ENCODE measurements around the gene ACOT8. TPM values are rescaled to one million over a fixed set of nuclear protein-coding genes. Genes with fewer than 3 reads are reported as not detected.

Gene ACOT8
- total and polyA plus RNA-seq, 2 of the 8 experiments (the other 6 are each of a cell fraction or from before 2014, with no cell fraction given) = 37.6 to 88.8 TPM

GRCh38 chr20:45896641-45897161 lies 39.5 kb upstream of the ACOT8 start:
- peaks cover 0 to 14% of the 10 kb centered on the region in 2 experiments for H4K20me1 ChIP-seq (replicated peaks in 1 of 2; ENCODE audit: control insufficient read depth in 1 of 2, insufficient read depth in 2 of 2, low read length in 2 of 2)
- no peak for DNase-seq (ENCODE audit: low read depth in 1 of 2, low spot score in 2 of 2)
- no peaks in the 10 kb centered on the region for H3K9me3 ChIP-seq (ENCODE audit: insufficient read depth in 2 of 2, low read depth in 1 of 2, low read length in 1 of 2)
- H2BK12ac ChIP-seq (ENCODE audit: low read depth, low read length) = no peak overlapping the region
- H2BK120ac ChIP-seq (replicated peaks; ENCODE audit: low read depth, low read length) = no peak overlapping the region
- H3K27me3 ChIP-seq (replicated peaks in 1 of 4; ENCODE audit: control insufficient read depth in 3 of 4, extremely low read depth in 1 of 4, insufficient read depth in 3 of 4, low read length in 3 of 4) = no peaks in the 10 kb centered on the region
- peaks cover 0 to 3% (median 3%) of the 10 kb centered on the region in 4 experiments; a peak in 6 of 7 replicates for H3K4me1 ChIP-seq (replicated peaks in 1 of 4; ENCODE audit: control insufficient read depth in 3 of 4, insufficient read depth in 4 of 4, low read length in 3 of 4)
- no peak overlapping the region for H4K8ac ChIP-seq (ENCODE audit: extremely low read depth, insufficient read depth, low read length)
- no peaks in the 10 kb centered on the region; the same call in 1 of the 2 replicates for H3K79me1 ChIP-seq (ENCODE audit: low read depth, low read length)
- H3K23me2 ChIP-seq (ENCODE audit: low read depth, low read length) = peaks cover 2% of the 10 kb centered on the region; the same call in 1 of the 2 replicates
- H3K27ac ChIP-seq (ENCODE audit: low read depth, low read length) = no peak overlapping the region
- H3K4ac ChIP-seq (replicated peaks; ENCODE audit: insufficient read length, low read depth, low read length) = no peak overlapping the region
- peaks cover 15 to 45% (median 37%) of the 10 kb centered on the region in 4 experiments for H3K36me3 ChIP-seq (ENCODE audit: control insufficient read depth in 2 of 4, insufficient read depth in 4 of 4, low read length in 3 of 4)
- no peak overlapping the region for H2BK5ac ChIP-seq (ENCODE audit: low read depth, low read length)
- H3K4me2 ChIP-seq (ENCODE audit: insufficient read depth in 1 of 2, low read depth in 2 of 2, low read length in 2 of 2) = no peak overlapping the region
- no peak overlapping the region for H2BK15ac ChIP-seq (ENCODE audit: low read length)
- CTCF ChIA-PET (ENCODE audit: partially characterized antibody) = interaction anchor here (0.8 kb wide), 1 partner anchor 74 kb away, joined by 4 read pairs; no protein-coding TSS in a partner anchor
- no peak overlapping the region for H4K91ac ChIP-seq (replicated peaks; ENCODE audit: insufficient read length, low read length)
- POLR2A ChIA-PET (ENCODE audit: partially characterized antibody) = interaction anchor here (0.7 to 11.2 kb wide), 12 partner anchors 10 to 72 kb away, joined by 3 to 172 read pairs (median 4); partner anchors contain the start of genes PCIF1 and PLTP
- H3K9ac ChIP-seq (replicated peaks in 1 of 4; ENCODE audit: extremely low read depth in 1 of 4, low read depth in 3 of 4, low read length in 3 of 4) = no peak overlapping the region
- TF ChIP-seq MAX (IDR thresholded peaks at IDR 0.05) = no peak
- no peak for TF ChIP-seq CHD2 (IDR thresholded peaks at IDR 0.05; ENCODE audit: low read length)
- FAIRE-seq = no peak
- H4K5ac ChIP-seq (ENCODE audit: insufficient read length, low read depth, low read length) = no peak overlapping the region
- no peaks in the 10 kb centered on the region for H3K79me2 ChIP-seq (ENCODE audit: control insufficient read depth in 1 of 2, insufficient read depth in 2 of 2, low read length in 2 of 2)
- no peak overlapping the region for H3K56ac ChIP-seq (replicated peaks; ENCODE audit: insufficient read length, low read depth, low read length)
- H3K23ac ChIP-seq (ENCODE audit: insufficient read length) = no peak overlapping the region
- H2BK20ac ChIP-seq (ENCODE audit: low read length) = no peak overlapping the region
- H2AFZ ChIP-seq (ENCODE audit: low read length) = no peak overlapping the region
- H3K18ac ChIP-seq (ENCODE audit: extremely low read depth, low read length) = no peak overlapping the region
- H3K4me3 ChIP-seq (ENCODE audit: extremely low read depth in 1 of 4, insufficient read depth in 2 of 4, low read depth in 3 of 4, low read length in 4 of 4) = no peak overlapping the region
- no peak overlapping the region for H3K14ac ChIP-seq (ENCODE audit: insufficient read length)
- H2AK5ac ChIP-seq (ENCODE audit: low read depth, low read length) = no peak overlapping the region
- WGBS, 2 experiments (ENCODE audit: extremely low coverage in 1 of 2, insufficient coverage in 1 of 2, insufficient read length in 1 of 2, insufficient replicate concordance in 2 of 2, low coverage in 1 of 2, low lambda C conversion rate in 2 of 2, missing lambda C conversion rate in 1 of 2) = 96% methylated on average over 14 of the region's 14 CpGs; no CpG with 5 or more reads in 1 of the 2 experiments

Data from H1 (cell line).